Sigmoid colon (tissue), 7 donors: ENCODE data around the gene RAVER2. TPM values are rescaled to one million over a fixed set of nuclear protein-coding genes. Genes with fewer than 3 reads are reported as not detected.

Source experiments
- DNase-seq: peaks from one replicate; pipeline ENCODE4 v3.0.0-alpha.2; 2019
- H3K27ac ChIP-seq, 4 donors: fragments of 200-600 bp; sonication (generic); one replicate each; pipeline ENCODE4 v1.5.1; 2016 to 2019; ENCODE audit warnings: mild to moderate bottlenecking in 1 of 4
- H3K27me3 ChIP-seq, 3 donors: fragments of 200-600 bp; sonication (generic); one replicate each; pipeline ENCODE4 v1.5.1; 2019; ENCODE audit warnings: mild to moderate bottlenecking in 1 of 3
- H3K36me3 ChIP-seq, 4 donors: fragments of 200-600 bp; sonication (generic); one replicate each; pipeline ENCODE4 v1.5.1; 2016 to 2019
- H3K4me1 ChIP-seq, 4 donors: fragments of 200-600 bp; sonication (generic); one replicate each; pipeline ENCODE4 v1.5.1; 2017 to 2019
- H3K4me3 ChIP-seq, 4 donors: fragments of 200-600 bp; sonication (generic); one replicate each; pipeline ENCODE4 v1.5.1; 2017 to 2019; ENCODE audit warnings: mild to moderate bottlenecking in 2 of 4, moderate library complexity in 1 of 4
- H3K9me3 ChIP-seq, 4 donors: fragments of 200-600 bp in 3 of 4; sonication (generic) in 3 of 4; one replicate each; pipeline versions ENCODE4 v1.5.1 to v1.6.1; 2013 to 2019
- CTCF ChIP-seq, 4 experiments: fragments of 450-650 bp in 3 of 4; fragments of 200-600 bp in 1 of 4; IDR thresholded peaks; one replicate each; pipeline ENCODE4 v1.5.1; 2016 to 2019; ENCODE audit warnings: antibody characterized with exemption in 4 of 4, mild to moderate bottlenecking in 3 of 4, moderate library complexity in 2 of 4
- EP300 ChIP-seq, 4 donors: sonication (generic); formaldehyde crosslinking; IDR thresholded peaks; one replicate each; pipeline ENCODE4 v1.6.1; 2017; ENCODE audit warnings: antibody characterized with exemption in 4 of 4
- POLR2A ChIP-seq, 2 donors: fragments of 450-650 bp; IDR thresholded peaks; one replicate each; pipeline ENCODE4 v1.6.1; 2016; ENCODE audit warnings: antibody characterized with exemption in 2 of 2, mild to moderate bottlenecking in 2 of 2, moderate library complexity in 2 of 2
- POLR2AphosphoS5 ChIP-seq, 4 donors: sonication (generic); formaldehyde crosslinking; IDR thresholded peaks; one replicate each; pipeline ENCODE4 v1.6.1; 2017; ENCODE audit warnings: antibody characterized with exemption in 4 of 4
- WGBS, 2 donors: extraction: QIAGEN DNeasy Blood & Tissue Kit; methylation state at CpG; one replicate each; pipeline ENCODE4 v1.1.7; 2013; 5-methylcytosine and 5-hydroxymethylcytosine counted together
- intact Hi-C: fragments of 100-400 bp; cut with DNase I; formaldehyde crosslinking; loops from one replicate; pipeline ENCODE4 v1.15.1; 2023
- polyA plus RNA-seq, 3 donors: library from polyadenylated mRNA; stranded (reverse); fragments of 200-250 nt; gene quantifications; one replicate each; pipeline ENCODE4 v1.2.3, GENCODE V29; 2013
- total RNA-seq, 4 donors: library from RNA; depleted of rRNA; stranded (reverse); fragments of >200 nt; gene quantifications; one replicate each; pipeline ENCODE4 v1.1.0, GENCODE V29; 2016
- donor health status: healthy with polysubstance abuse.
- donor health status: Bipolar disorder and iron deficiency.
- donor health status: healthy.

The RAVER2 gene
- total and polyA plus RNA-seq, 7 donors: 11.9 to 48.8 (median 17.5) TPM

GRCh38 chr1:64823691-64824476 lies 79.0 kb downstream of the RAVER2 start:
- intact Hi-C loops: loop anchor here (1.0 to 10.0 kb wide), 4 partner anchors 80 to 555 kb away; partner anchors contain the start of gene CACHD1
- TF ChIP-seq EP300 (IDR thresholded peaks at IDR 0.05) (no peak), POLR2A (IDR thresholded peaks at IDR 0.05) (no peak), POLR2AphosphoS5 (IDR thresholded peaks at IDR 0.05) (peak in 2 of 4 donors; percentile 29 to 38), CTCF (IDR thresholded peaks at IDR 0.05) (peak; percentile 68 to 83 (median 76))
- no peaks in the 10 kb centered on the region for H3K9me3 ChIP-seq
- no peak overlapping the region for H3K4me3 ChIP-seq
- no peak overlapping the region for H3K27ac ChIP-seq
- no peak for DNase-seq
- H3K36me3 ChIP-seq: no peaks in the 10 kb centered on the region
- peaks cover 0 to 7% (median 2%) of the 10 kb centered on the region in 4 donors for H3K4me1 ChIP-seq
- no peaks in the 10 kb centered on the region for H3K27me3 ChIP-seq
- 41 to 60% methylated on average over 11 of the region's 11 CpGs for WGBS, 2 donors

- WGBS, 2 donors: 79 to 83% methylated on average over 5 of the region's 5 CpGs
- no peak for DNase-seq
- Histone ChIP-seq H3K4me1 (peaks cover 0 to 7% (median 2%) of the 10 kb centered on the region in 4 donors), H3K9me3 (no peaks in the 10 kb centered on the region), H3K27me3 (no peaks in the 10 kb centered on the region), H3K36me3 (peaks cover 0 to 12% (median 0%) of the 10 kb centered on the region in 4 donors), H3K4me3 (no peak overlapping the region), H3K27ac (no peak overlapping the region)
- TF ChIP-seq POLR2A (IDR thresholded peaks at IDR 0.05): no peak
- TF ChIP-seq CTCF (IDR thresholded peaks at IDR 0.05): no peak
- TF ChIP-seq POLR2AphosphoS5 (IDR thresholded peaks at IDR 0.05): no peak
- no peak for TF ChIP-seq EP300 (IDR thresholded peaks at IDR 0.05)
- intact Hi-C loops: loop anchor here (10.0 kb wide), 1 partner anchor 352 kb away; the partner anchor contains the start of gene CACHD1
These were observed 82.1 kb downstream of the RAVER2 start for GRCh38 chr1:64826991-64827390.

- Histone ChIP-seq H3K4me3 (no peak overlapping the region), H3K36me3 (peaks cover 0 to 30% (median 6%) of the 10 kb centered on the region in 4 donors), H3K27me3 (no peaks in the 10 kb centered on the region), H3K27ac (no peak overlapping the region), H3K9me3 (no peaks in the 10 kb centered on the region), H3K4me1 (peaks cover 0 to 7% (median 1%) of the 10 kb centered on the region in 4 donors)
- DNase-seq: no peak
- TF ChIP-seq CTCF (IDR thresholded peaks at IDR 0.05) (no peak), POLR2AphosphoS5 (IDR thresholded peaks at IDR 0.05) (no peak), POLR2A (IDR thresholded peaks at IDR 0.05) (no peak), EP300 (IDR thresholded peaks at IDR 0.05) (no peak)
- WGBS, 2 donors: 24 to 64% methylated on average over 1 of the region's 1 CpG
- intact Hi-C loops: loop anchor here (10.0 kb wide), 1 partner anchor 354 kb away; the partner anchor contains the start of gene CACHD1
These were observed 84.0 kb downstream of the RAVER2 start for GRCh38 chr1:64828829-64829228.

GRCh38 chr1:64829411-64830029 lies 84.6 kb downstream of the RAVER2 start:
- WGBS, 2 donors: 84 to 92% methylated on average over 8 of the region's 8 CpGs
- intact Hi-C loops: loop anchor here (10.0 kb wide), 1 partner anchor 355 kb away; the partner anchor contains the start of gene CACHD1
- Histone ChIP-seq H3K4me3 (no peak overlapping the region), H3K4me1 (peaks cover 0 to under 1% (median 0%) of the 10 kb centered on the region in 4 donors), H3K9me3 (no peaks in the 10 kb centered on the region), H3K27ac (no peak overlapping the region), H3K27me3 (no peaks in the 10 kb centered on the region), H3K36me3 (peaks cover 0 to 37% (median 9%) of the 10 kb centered on the region in 4 donors)
- no peak for TF ChIP-seq POLR2AphosphoS5 (IDR thresholded peaks at IDR 0.05)
- TF ChIP-seq CTCF (IDR thresholded peaks at IDR 0.05): no peak
- TF ChIP-seq EP300 (IDR thresholded peaks at IDR 0.05): no peak
- no peak for TF ChIP-seq POLR2A (IDR thresholded peaks at IDR 0.05)
- DNase-seq: no peak
